HG02759 (cell line): Measurements from ENCODE around the gene MBNL1.
"Not testable (repeated sequence)": the region's sequence is repeated elsewhere in the genome, so short reads cannot be mapped to it uniquely, and the experiment has no call there.

Experiments used
- ATAC-seq: cut with Tn5 transposase; IDR thresholded peaks from one replicate; pipeline ENCODE4 v1.9.1; 2021; ENCODE audit warnings: mild to moderate bottlenecking, moderate library complexity; ENCODE audit not compliant: unreplicated experiment

Gene MBNL1

GRCh38 chr3:152316318-152316717 lies 47.6 kb downstream of the MBNL1 start:
- ATAC-seq, result no peak

- no peak for ATAC-seq
Measured at GRCh38 chr3:152317184-152317583, 48.5 kb downstream of the MBNL1 start.

GRCh38 chr3:152317956-152318355 lies 49.2 kb downstream of the MBNL1 start:
- no peak for ATAC-seq

- ATAC-seq, result no peak
Measured at GRCh38 chr3:152318512-152318911, 49.8 kb downstream of the MBNL1 start.

- ATAC-seq, result no peak
Measured at GRCh38 chr3:152319256-152319655, 50.5 kb downstream of the MBNL1 start.

GRCh38 chr3:152319831-152320617 lies 51.3 kb downstream of the MBNL1 start:
- ATAC-seq, result no peak

GRCh38 chr3:152321200-152321954 lies 52.6 kb downstream of the MBNL1 start:
- no peak for ATAC-seq

GRCh38 chr3:152321955-152322377 lies 53.2 kb downstream of the MBNL1 start:
- ATAC-seq, result no peak

GRCh38 chr3:152322756-152323155 lies 54.0 kb downstream of the MBNL1 start:
- peak; percentile 68 for ATAC-seq

- peak; percentile 73 for ATAC-seq
Measured at GRCh38 chr3:152323834-152324233, 55.1 kb downstream of the MBNL1 start.

- no peak for ATAC-seq
Measured at GRCh38 chr3:152325136-152325535, 56.4 kb downstream of the MBNL1 start.

- ATAC-seq, result no peak
Measured at GRCh38 chr3:152327203-152327602, 58.5 kb downstream of the MBNL1 start.

GRCh38 chr3:152328841-152329240 lies 60.1 kb downstream of the MBNL1 start:
- ATAC-seq, result no peak

- no peak for ATAC-seq
Measured at GRCh38 chr3:152330559-152330958, 61.8 kb downstream of the MBNL1 start.

GRCh38 chr3:152331018-152331541 lies 62.4 kb downstream of the MBNL1 start:
- ATAC-seq, result no peak

GRCh38 chr3:152331998-152332397 lies 63.3 kb downstream of the MBNL1 start:
- ATAC-seq, result no peak

- ATAC-seq, result no peak
Measured at GRCh38 chr3:152333928-152334327, 65.2 kb downstream of the MBNL1 start.

- no peak for ATAC-seq
Measured at GRCh38 chr3:152334761-152335160, 66.0 kb downstream of the MBNL1 start.

- ATAC-seq, result no peak
Measured at GRCh38 chr3:152335273-152335672, 66.5 kb downstream of the MBNL1 start.

- not testable (repeated sequence) for ATAC-seq
Measured at GRCh38 chr3:152337337-152337736, 68.6 kb downstream of the MBNL1 start.

- ATAC-seq, result no peak
Measured at GRCh38 chr3:152338159-152338720, 69.5 kb downstream of the MBNL1 start.
